Measurements from ENCODE around the gene CCDC149.
A peak's percentile ranks its signal among the peaks of the same experiment; 100 is the strongest.

CCDC149 gene

GRCh38 chr4:24912252-24913118 lies at the start of gene CCDC149:
CCDC149 (minus strand) TSS chr4:24913042; CDS start chr4:24912864, 178 bp downstream.
- DNase-seq: peak; percentile 72

GRCh38 chr4:24957886-24958285 lies 45.0 kb upstream of the CCDC149 start:
- no peak for DNase-seq

DNA sequence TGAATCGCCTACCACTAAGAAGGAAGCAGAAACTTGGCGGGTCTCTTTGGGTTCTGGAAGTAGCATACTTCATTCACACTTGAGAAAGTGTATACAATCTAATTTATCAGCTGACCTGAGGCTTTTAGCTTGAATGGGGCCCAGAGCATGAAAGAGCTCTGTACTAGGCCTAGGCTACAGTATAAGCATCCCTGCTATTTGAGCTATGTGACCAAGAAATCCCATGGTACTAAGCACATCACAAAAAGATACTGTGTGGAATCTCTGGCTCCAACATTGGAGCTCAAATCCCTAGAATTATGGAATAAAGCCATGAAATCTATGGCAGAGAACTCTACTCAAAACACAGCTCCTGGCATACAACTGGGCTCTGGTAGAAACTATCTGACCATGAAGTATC lies 43.9 kb upstream of the CCDC149 start:
- DNase-seq: no peak

DNA sequence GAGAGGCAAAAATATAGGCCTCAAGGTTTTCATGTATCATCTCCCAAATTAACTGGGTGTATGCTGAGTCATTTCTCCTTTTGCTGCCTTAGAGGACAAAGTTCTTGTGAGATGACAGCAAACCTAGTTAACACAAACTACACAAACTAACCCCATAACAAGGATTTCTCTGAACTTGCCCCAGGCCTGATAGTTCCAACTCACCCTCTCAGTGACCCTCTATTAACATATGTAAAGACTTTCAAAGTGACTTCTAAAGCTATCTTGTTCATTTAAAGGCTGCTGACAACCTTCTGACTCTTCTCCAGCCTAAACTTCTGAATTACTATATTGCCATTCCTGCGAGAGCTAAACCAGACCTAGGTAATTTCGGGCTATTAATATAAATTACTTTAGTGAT lies 43.2 kb upstream of the CCDC149 start:
- DNase-seq: no peak

DNA sequence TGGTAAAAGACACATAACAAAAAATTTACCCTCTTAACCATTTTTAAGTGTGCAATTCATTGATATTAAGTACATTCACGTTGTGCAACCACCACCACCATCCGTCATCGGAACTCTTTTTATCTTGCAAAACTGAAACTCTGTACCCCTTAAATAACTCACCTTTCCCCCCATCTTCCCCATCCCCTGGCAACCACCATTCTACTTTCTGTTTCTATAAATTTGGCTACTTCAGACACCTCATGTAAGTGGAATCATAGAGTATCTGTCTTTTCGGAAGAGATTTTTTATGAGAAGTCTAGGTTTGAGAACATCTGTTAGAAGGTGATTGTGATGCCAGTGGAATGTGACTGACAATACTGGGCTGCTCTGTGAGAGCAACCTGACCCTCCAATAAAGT lies 39.8 kb upstream of the CCDC149 start:
- DNase-seq: no peak

GRCh38 chr4:24949970-24950369 lies 37.1 kb upstream of the CCDC149 start:
- no peak for DNase-seq

DNA sequence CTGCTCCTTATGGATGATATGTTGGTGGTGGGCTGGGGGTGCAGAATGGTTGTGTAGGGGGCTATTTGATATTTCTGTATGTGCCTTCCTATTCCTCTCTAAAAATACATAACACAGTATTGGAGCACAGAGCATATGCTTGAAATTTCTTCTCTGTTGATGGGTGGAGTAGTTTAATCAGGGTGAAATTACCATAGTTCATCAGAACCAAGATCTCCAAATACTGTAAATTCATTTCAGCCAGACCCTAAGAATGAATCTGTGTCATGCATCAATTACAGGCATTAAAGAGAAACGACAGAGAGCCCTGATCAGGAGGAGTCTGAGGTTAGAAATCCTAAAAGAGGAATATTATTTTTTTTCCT lies 25.1 kb upstream of the CCDC149 start:
- no peak for DNase-seq

- DNase-seq: no peak
Observed at GRCh38 chr4:24937176-24937916, 24.5 kb upstream of the CCDC149 start.

DNA sequence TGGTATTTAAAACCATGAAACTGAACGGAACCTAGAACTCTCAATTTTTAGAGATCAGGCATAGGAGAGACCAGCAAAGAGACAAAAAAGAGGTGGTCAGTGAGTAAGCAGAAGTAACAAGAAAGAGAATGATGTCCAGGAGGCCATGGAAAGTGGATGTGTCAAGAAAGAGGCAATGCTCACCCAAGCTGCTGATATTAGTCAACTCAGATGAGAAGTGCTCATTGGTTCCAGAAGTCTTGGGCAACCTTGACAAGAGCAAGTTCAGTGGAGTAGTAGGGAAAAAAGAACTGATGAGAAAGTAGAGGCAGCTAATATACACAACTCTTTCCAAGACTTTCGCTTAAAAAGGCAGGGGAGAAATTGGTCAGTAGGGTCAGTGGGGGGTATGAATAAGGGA lies 23.0 kb upstream of the CCDC149 start:
- DNase-seq: no peak

DNA sequence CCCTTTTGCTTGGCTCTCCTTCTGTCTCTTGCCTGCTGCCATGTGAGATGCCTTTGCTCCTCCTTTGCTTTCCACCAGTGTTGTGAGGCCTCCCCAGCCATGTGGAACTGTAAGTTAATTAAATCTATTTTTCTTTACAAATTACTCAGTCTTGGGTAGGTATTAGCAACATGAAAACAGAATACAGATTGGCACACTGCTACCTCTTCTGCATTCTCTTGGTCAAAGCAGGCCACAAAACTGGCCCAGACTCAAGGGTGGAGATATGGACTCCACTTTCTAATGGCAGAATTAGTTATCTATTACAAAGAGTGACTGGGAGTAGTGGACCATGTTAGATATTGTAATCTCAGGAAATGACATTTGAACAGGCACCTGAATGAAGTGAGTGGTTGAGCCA lies 21.5 kb upstream of the CCDC149 start:
- DNase-seq: no peak

DNA sequence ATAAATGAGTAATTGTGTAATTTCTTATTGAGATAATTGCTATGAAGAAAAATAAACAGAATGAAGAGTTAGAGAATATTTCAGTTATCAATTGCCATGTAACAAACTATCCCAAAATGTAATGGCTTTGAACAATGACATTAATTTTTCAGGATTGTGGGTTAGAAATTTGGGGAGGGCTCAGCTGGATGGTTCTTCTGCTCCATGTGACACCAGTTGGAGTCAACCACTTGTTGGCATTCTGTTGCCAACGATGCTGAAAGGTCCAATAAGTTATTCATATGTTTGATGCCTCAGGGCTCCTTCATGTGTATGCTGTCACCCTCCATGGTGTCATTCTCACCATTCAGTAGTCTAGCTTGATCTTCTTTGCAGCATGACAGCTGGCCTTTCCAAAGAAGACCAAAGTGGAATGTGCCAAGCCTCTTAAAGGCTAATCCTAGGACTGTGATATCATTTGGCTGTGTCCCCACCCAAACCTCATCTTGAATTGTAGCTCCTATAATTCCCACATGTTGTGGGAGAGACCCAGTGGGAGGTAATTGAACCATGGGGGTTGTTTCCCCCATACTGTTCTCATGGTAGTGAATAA lies 20.9 kb upstream of the CCDC149 start:
- DNase-seq: no peak

DNA sequence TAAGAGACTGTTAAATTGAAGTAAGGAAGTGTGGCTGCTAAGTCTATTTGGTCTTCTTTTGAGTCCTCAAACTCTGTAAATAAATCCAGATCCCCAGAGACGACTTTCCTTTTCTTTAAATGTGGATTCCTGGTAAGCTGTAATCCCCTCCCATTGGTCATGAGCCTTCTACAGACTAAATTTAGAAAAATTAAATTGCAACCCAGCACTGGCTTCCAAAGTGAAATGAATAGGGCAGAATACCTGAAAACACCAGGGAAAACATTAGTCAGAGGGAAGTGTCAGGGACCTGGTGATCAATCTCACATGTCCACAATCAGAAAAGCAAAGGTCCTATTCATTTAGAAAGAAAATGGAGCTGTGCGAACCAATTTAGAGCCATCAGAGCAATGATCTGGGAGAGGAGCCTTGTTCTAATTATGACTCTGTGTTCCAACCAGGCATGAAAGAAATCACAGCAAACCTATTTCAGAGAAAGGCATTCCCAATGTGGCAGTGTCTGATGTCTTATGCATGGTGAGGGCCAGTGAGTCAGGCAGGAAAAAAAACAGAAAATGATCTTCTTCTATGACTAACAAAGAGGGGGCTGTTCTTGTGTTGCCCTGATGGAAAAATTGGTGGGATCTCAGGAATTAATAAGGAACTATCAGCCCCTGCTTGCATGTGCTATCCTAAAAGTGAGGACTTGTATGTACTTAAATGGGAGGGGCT lies 19.8 kb upstream of the CCDC149 start:
- no peak for DNase-seq

DNA sequence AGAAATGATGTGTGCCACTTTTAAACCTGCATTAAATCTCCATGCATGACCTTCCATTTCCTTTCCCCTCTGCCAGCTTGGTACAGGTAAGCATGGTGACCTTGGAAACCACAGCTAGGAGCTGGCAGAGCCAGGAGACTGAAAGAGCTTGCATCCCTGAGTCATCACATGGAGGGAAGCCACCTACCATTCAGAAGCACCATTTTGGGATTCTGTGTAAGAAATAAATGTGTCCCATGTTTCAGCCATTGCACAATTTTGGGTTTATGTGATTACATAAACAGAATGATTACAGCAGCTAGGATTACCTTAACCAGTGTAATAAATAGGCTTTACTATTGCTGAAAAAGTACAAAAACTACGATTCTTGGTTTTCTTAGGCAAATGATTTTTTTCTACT lies 17.3 kb upstream of the CCDC149 start:
- DNase-seq: no peak

GRCh38 chr4:24928708-24929107 lies 15.9 kb upstream of the CCDC149 start:
- DNase-seq: no peak

- no peak for DNase-seq
Observed at GRCh38 chr4:24927049-24927448, 14.2 kb upstream of the CCDC149 start.

- DNase-seq: no peak
Observed at GRCh38 chr4:24924309-24924781, 11.5 kb upstream of the CCDC149 start.

DNA sequence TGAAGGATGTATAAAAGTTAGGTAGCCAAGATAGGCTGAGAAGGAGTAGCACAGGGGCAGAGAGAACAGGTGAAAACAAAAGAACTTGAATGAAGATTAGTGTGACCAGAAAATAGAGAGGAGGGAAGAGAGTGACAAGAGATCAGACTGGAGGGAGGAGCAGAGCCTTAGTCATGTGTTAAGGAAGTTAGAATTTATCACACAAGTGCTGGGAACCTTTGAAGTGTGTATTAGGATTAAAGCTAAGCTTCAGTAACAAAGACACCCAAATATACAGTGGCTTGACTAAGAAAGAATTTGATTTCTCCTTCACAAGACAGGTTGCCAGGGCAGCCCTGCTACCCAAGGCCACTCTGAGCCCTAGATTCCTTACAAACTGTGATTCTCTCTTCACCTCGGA lies 10.7 kb upstream of the CCDC149 start:
- no peak for DNase-seq

GRCh38 chr4:24923002-24923401 lies 10.2 kb upstream of the CCDC149 start:
- no peak for DNase-seq

DNA sequence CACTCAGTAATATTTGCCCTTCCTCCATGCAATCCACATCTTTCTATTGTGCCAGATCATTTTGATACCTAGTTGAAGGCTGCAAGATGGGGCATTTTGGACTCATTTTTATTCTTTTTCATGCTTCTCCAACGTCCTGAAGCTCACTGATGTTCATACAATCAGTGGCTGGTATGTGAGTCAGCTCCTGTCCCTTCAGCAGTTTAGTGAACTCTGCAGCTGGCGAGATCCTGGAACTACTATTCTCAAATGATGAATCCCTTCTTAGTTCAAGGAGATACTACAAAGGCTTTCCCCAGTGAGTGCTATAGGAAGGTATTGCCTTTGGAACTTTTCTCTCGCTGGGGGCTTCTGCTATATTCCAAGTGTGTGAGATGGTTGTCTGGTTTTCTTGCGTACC lies 9.6 kb upstream of the CCDC149 start:
- no peak for DNase-seq

DNA sequence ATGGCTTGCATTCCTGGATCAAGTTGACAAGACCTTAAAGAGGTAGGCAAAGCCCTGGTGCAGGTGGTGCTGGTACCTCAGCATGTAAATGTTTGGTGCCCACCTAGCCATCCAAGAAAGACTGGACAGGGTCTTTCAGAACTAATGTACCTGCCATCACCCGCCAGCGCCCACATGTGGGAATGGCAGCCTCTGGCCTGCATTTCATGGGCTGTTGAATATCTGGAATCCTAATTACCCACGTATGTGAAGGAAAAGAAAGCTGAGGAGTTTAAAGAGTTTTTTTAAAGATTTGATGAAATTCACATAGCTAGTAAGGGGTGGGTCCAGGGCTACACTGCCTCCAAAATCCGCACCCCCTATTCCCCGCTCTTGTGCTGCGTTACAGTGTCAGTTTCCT lies 8.6 kb upstream of the CCDC149 start:
- DNase-seq: no peak

DNA sequence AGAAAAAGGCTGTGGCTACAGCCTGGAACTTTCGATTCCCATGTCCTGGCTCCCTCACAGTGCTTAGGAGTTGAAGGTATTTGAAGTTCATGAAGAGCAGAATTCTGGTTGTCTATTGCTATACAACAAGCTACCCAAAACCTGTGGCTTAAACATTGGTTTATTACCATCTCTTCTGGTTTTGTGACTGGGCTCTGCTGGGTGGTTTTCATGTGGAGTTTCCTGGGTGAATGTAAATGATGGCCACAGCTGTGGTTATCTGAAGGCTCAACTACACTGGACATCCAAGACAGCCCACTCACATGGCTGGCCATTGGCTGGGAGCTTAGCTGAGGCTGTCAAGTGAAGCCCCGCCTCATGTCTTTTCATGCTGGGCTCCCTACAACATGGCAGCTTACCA lies 7.2 kb upstream of the CCDC149 start:
- no peak for DNase-seq

- DNase-seq: no peak
Observed at GRCh38 chr4:24917076-24917856, 4.4 kb upstream of the CCDC149 start.

All from NCI-H1105 (cell line).